Measurements from ENCODE around the gene PHYKPL. TPM values are rescaled to one million over a fixed set of nuclear protein-coding genes. Genes with fewer than 3 reads are reported as not detected.

Gene PHYKPL
- total RNA-seq, result 53.9 and 55.7 TPM in 2 replicates
- long read RNA-seq, partial matches to known transcripts, result 0 of 54 reads
- long read RNA-seq, other reads (novel, unspliced or antisense), result 52 of 54 reads

GRCh38 chr5:178232124-178232919 lies at the start of gene PHYKPL:
TSS of gene PHYKPL (minus strand) at chr5:178232802. CDS start at chr5:178232550, 252 bp downstream.
- no peaks in the 10 kb centered on the region for H3K9me3 Mint-ChIP-seq

GRCh38 chr5:178282391-178282790 lies 49.8 kb upstream of the PHYKPL start:
- Mint-ChIP-seq H3K36me3 (ENCODE audit: low read depth) (peaks cover 4% of the 10 kb centered on the region), H3K9me3 (peaks cover 8% of the 10 kb centered on the region), H3K27me3 (ENCODE audit: low read depth) (peaks cover 7% of the 10 kb centered on the region), H3K4me3 (no peak overlapping the region), H3K27ac (ENCODE audit: unreplicated experiment) (no peak overlapping the region), H3K4me1 (peaks cover 34% of the 10 kb centered on the region)
- TF ChIP-seq, protein P1, sequence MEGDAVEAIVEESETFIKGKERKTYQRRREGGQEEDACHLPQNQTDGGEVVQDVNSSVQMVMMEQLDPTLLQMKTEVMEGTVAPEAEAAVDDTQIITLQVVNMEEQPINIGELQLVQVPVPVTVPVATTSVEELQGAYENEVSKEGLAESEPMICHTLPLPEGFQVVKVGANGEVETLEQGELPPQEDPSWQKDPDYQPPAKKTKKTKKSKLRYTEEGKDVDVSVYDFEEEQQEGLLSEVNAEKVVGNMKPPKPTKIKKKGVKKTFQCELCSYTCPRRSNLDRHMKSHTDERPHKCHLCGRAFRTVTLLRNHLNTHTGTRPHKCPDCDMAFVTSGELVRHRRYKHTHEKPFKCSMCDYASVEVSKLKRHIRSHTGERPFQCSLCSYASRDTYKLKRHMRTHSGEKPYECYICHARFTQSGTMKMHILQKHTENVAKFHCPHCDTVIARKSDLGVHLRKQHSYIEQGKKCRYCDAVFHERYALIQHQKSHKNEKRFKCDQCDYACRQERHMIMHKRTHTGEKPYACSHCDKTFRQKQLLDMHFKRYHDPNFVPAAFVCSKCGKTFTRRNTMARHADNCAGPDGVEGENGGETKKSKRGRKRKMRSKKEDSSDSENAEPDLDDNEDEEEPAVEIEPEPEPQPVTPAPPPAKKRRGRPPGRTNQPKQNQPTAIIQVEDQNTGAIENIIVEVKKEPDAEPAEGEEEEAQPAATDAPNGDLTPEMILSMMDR (conservative IDR thresholded peaks at IDR 0.05), result no peak
- DNase-seq (ENCODE audit: low read depth, low spot score), result no peak

More at GRCh38 chr5:178232124-178232919, at the start of gene PHYKPL:
- peaks cover 20% of the 10 kb centered on the region for H3K36me3 Mint-ChIP-seq (ENCODE audit: low read depth)
- peak within 1 kb of the TSS; percentile 81 for H3K27ac Mint-ChIP-seq (ENCODE audit: unreplicated experiment)
- peaks cover 26% of the 10 kb centered on the region for H3K4me1 Mint-ChIP-seq
- H3K27me3 Mint-ChIP-seq (ENCODE audit: low read depth), result peaks cover 4% of the 10 kb centered on the region
- TF ChIP-seq, protein P1 (conservative IDR thresholded peaks at IDR 0.05), result no peak
- peak; percentile 57 for DNase-seq (ENCODE audit: low read depth, low spot score)
- peak within 1 kb of the TSS; percentile 90 for H3K4me3 Mint-ChIP-seq

- DNase-seq (ENCODE audit: low read depth, low spot score), result no peak
- Mint-ChIP-seq H3K27ac (ENCODE audit: unreplicated experiment) (no peak overlapping the region), H3K9me3 (peaks cover 8% of the 10 kb centered on the region), H3K4me1 (peaks cover 29% of the 10 kb centered on the region), H3K27me3 (ENCODE audit: low read depth) (peaks cover 7% of the 10 kb centered on the region), H3K36me3 (ENCODE audit: low read depth) (peaks cover 4% of the 10 kb centered on the region), H3K4me3 (no peak overlapping the region)
- TF ChIP-seq, protein P1 (conservative IDR thresholded peaks at IDR 0.05), result no peak
Measured at GRCh38 chr5:178281331-178281730, 48.7 kb upstream of the PHYKPL start.

- H3K4me1 Mint-ChIP-seq, result peaks cover 29% of the 10 kb centered on the region
- H3K9me3 Mint-ChIP-seq, result peaks cover 12% of the 10 kb centered on the region
- peaks cover 9% of the 10 kb centered on the region for H3K36me3 Mint-ChIP-seq (ENCODE audit: low read depth)
- no peak overlapping the region for H3K27ac Mint-ChIP-seq (ENCODE audit: unreplicated experiment)
- DNase-seq (ENCODE audit: low read depth, low spot score), result no peak
- peak overlapping the region; percentile 15 for H3K4me3 Mint-ChIP-seq
- TF ChIP-seq, protein P1 (conservative IDR thresholded peaks at IDR 0.05), result no peak
- H3K27me3 Mint-ChIP-seq (ENCODE audit: low read depth), result peaks cover 7% of the 10 kb centered on the region
Measured at GRCh38 chr5:178280631-178281030, 48.0 kb upstream of the PHYKPL start.

- H3K36me3 Mint-ChIP-seq (ENCODE audit: low read depth), result peaks cover 10% of the 10 kb centered on the region
- H3K4me3 Mint-ChIP-seq, result peak overlapping the region; percentile 56
- DNase-seq (ENCODE audit: low read depth, low spot score), result peak; percentile 98
- peak overlapping the region; percentile 93 for H3K27ac Mint-ChIP-seq (ENCODE audit: unreplicated experiment)
- peaks cover 22% of the 10 kb centered on the region for H3K4me1 Mint-ChIP-seq
- TF ChIP-seq, protein P1 (conservative IDR thresholded peaks at IDR 0.05), result peak; percentile 98
- peaks cover 13% of the 10 kb centered on the region for H3K9me3 Mint-ChIP-seq
- H3K27me3 Mint-ChIP-seq (ENCODE audit: low read depth), result peaks cover 7% of the 10 kb centered on the region
Measured at GRCh38 chr5:178279723-178280438, 47.3 kb upstream of the PHYKPL start.
